Measurements from ENCODE around the gene LIN9.

DNA sequence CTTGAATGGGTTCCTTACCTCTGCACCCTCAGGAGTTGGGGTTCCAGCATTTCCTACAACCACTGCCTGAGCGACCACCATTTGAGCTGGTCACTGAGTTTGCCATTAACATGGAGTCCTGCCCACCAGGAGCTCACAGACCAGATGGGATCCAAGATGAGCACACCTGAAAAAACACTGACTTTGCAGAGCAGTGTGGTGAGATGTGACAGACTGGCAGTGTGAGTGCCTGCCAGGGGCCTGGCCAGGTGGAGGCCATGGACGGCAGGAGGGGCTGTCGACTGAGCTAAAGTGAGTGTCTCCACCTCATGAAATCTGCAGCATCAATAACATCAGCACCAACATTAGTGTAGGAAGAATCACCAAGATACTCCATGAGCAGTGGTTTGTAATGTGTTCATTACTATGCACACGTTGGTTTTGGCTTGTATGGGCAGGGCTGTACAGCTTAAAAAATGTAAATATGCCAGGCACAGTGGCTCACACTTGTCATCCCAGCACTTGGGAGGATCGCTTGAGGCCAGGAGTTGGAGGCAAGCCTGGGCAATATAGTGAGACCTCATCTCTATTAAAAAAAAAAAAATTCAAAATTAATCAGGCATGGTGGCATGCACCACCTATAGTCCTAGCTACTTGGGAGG lies 97.7 kb downstream of the LIN9 start:
- TF ChIP-seq CTCF (IDR thresholded peaks at IDR 0.05) (no peak), POLR2AphosphoS5 (IDR thresholded peaks at IDR 0.05) (no peak)
